Mesothelial cell of epicardium (in vitro differentiated cells): ENCODE measurements around the gene LAPTM4A. TPM values are rescaled to one million over a fixed set of nuclear protein-coding genes. Genes with fewer than 3 reads are reported as not detected.

ENCODE experiments used
- DNase-seq, 2 experiments: peaks; one replicate each; pipeline ENCODE4 v3.0.0; 2021; ENCODE audit warnings: low spot score in 2 of 2; ENCODE audit not compliant: unreplicated experiment in 2 of 2
- H3K27ac Mint-ChIP-seq: 2 replicates; pipeline ENCODE4 v1.8.0; 2021; ENCODE audit warnings: mixed read lengths
- H3K27me3 Mint-ChIP-seq: 2 replicates; pipeline ENCODE4 v1.8.0; 2021; ENCODE audit warnings: low read depth, mixed read lengths
- H3K36me3 Mint-ChIP-seq: 2 replicates; pipeline ENCODE4 v1.8.0; 2021; ENCODE audit warnings: mixed read lengths
- H3K4me1 Mint-ChIP-seq: 2 replicates; pipeline ENCODE4 v1.8.0; 2021; ENCODE audit warnings: mixed read lengths
- H3K4me3 Mint-ChIP-seq: 2 replicates; pipeline ENCODE4 v1.8.0; 2021; ENCODE audit warnings: mild to moderate bottlenecking, moderate library complexity, mixed read lengths
- H3K9me3 Mint-ChIP-seq: 2 replicates; pipeline ENCODE4 v1.8.0; 2021; ENCODE audit warnings: mixed read lengths
- CTCF ChIP-seq: fragments of 200-600 bp; sonication (generic); IDR thresholded peaks from one replicate; pipeline ENCODE4 v1.5.0; 2021; ENCODE audit warnings: antibody characterized with exemption; ENCODE audit not compliant: unreplicated experiment
- total RNA-seq: library from RNA; stranded (reverse); gene quantifications from 3 replicates; pipeline ENCODE4 v1.2.1, GENCODE V29; 2021

LAPTM4A gene
- total RNA-seq, 1 donor from 2014 or later: 216 TPM

- Mint-ChIP-seq H3K4me1 (no peaks in the 10 kb centered on the region), H3K27me3 (no peaks in the 10 kb centered on the region), H3K27ac (no peak overlapping the region), H3K36me3 (peaks cover 59% of the 10 kb centered on the region), H3K4me3 (no peak overlapping the region), H3K9me3 (peaks cover 12% of the 10 kb centered on the region)
- no peak for TF ChIP-seq CTCF
- DNase-seq: no peak
Measured at GRCh38 chr2:20034821-20035220, 16.6 kb downstream of the LAPTM4A start.

DNA sequence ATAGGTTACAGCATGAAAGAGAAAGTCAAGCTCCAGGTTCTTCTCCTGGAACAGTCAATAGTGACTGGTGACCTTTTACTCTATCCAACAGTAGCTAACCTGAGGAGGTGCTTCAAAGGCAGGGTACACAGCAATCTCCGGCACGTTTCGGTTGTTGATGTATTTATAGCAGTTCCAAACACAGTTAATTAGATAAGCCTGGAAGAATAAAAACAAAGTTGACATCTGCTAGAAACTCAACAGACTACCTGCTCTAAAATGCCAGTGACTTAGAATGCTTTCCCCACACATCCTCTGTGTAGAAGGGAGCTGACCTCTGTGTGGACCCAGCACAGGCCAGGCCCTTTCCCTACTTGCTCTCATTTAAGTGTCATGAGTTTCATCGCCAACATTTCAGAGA is 17.2 kb downstream of the LAPTM4A start:
- H3K36me3 Mint-ChIP-seq: peaks cover 64% of the 10 kb centered on the region
- no peak for DNase-seq
- no peak overlapping the region for H3K4me3 Mint-ChIP-seq
- no peak for TF ChIP-seq CTCF
- H3K27me3 Mint-ChIP-seq: no peaks in the 10 kb centered on the region
- H3K9me3 Mint-ChIP-seq: peaks cover 18% of the 10 kb centered on the region
- H3K27ac Mint-ChIP-seq: no peak overlapping the region
- no peaks in the 10 kb centered on the region for H3K4me1 Mint-ChIP-seq

DNA sequence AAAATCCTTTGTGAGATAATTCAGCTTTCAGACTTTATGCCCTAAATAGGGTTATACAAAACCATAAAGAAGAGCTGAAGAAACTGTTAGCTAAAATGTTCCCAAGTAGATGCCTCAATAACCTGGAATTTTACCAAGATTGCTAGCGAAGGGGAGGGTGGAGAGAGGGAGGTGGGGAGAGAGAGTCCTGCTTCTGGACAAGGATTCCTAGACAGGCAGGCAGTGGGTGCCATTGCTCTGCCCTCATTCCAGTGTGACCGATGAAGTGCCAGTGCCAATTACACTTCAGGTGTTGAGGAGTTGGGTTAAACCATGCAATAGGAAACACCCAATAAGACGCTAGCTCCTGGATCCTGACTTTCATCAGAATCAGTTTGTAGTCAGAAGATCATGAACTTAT is 18.1 kb downstream of the LAPTM4A start:
- TF ChIP-seq CTCF: no peak
- H3K4me1 Mint-ChIP-seq: no peaks in the 10 kb centered on the region

DNA sequence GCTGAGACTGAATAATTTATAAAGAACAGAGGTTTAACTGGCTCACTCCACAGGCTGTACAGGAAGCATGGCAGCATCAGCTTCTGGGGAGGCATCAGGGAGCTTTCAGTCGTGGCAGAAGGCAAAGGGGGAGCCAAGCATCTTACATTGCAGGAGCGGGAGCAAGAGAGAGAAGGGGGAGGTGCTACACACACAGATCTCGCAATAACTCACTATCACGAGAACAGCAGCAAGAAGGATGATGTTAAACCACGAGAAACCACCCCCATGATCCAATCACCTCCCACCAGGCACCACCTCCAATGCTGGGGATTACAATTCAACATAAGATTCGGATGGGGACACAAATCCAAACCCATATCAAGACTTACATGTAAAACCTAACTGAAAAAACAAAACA is 21.2 kb downstream of the LAPTM4A start:
- TF ChIP-seq CTCF: no peak
- peaks cover 28% of the 10 kb centered on the region for H3K9me3 Mint-ChIP-seq
- no peak for DNase-seq
- H3K4me3 Mint-ChIP-seq: no peak overlapping the region
- H3K4me1 Mint-ChIP-seq: peaks cover 2% of the 10 kb centered on the region
- H3K36me3 Mint-ChIP-seq: peaks cover 71% of the 10 kb centered on the region
- H3K27ac Mint-ChIP-seq: no peak overlapping the region
- H3K27me3 Mint-ChIP-seq: no peaks in the 10 kb centered on the region

More for the DNA sequence above, 18.1 kb downstream of the LAPTM4A start:
- H3K9me3 Mint-ChIP-seq: peaks cover 26% of the 10 kb centered on the region
- H3K27ac Mint-ChIP-seq: no peak overlapping the region
- no peak overlapping the region for H3K4me3 Mint-ChIP-seq
- H3K27me3 Mint-ChIP-seq: no peaks in the 10 kb centered on the region
- peaks cover 73% of the 10 kb centered on the region for H3K36me3 Mint-ChIP-seq
- no peak for DNase-seq

GRCh38 chr2:20027705-20028434 is 23.6 kb downstream of the LAPTM4A start:
- H3K27me3 Mint-ChIP-seq: no peaks in the 10 kb centered on the region
- DNase-seq: no peak
- no peak overlapping the region for H3K27ac Mint-ChIP-seq
- no peak for TF ChIP-seq CTCF
- H3K4me3 Mint-ChIP-seq: no peak overlapping the region
- H3K36me3 Mint-ChIP-seq: peaks cover 69% of the 10 kb centered on the region
- peaks cover 2% of the 10 kb centered on the region for H3K4me1 Mint-ChIP-seq
- peaks cover 42% of the 10 kb centered on the region for H3K9me3 Mint-ChIP-seq

DNA sequence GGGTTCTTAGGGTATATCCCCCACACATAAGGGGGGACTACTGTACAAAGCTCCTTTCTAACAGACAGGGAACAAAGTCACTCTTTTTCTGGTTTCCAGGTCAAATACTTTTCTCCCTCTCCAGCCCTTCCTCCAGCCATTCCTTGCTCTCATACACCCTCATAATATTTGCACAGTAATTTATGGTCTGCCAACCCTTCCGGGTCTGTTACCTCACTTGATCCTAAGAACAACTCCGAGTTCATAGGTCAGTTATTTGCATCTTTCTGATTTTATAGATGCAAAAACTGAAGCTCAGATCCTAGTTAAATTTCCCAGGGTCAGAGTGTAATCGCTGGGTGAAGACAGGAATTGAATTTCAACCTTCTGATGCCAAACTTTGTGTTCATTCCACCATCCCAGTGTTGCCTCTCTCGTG is 24.2 kb downstream of the LAPTM4A start:
- Mint-ChIP-seq H3K4me1 (peaks cover 2% of the 10 kb centered on the region), H3K36me3 (peaks cover 67% of the 10 kb centered on the region), H3K27ac (no peak overlapping the region), H3K27me3 (no peaks in the 10 kb centered on the region), H3K9me3 (peaks cover 46% of the 10 kb centered on the region), H3K4me3 (no peak overlapping the region)
- DNase-seq: no peak
- no peak for TF ChIP-seq CTCF
